GM18526 (cell line): ENCODE data around the gene ZNF469.

Source experiments
- POLR2A ChIP-seq: IDR thresholded peaks from 3 replicates; pipeline ENCODE4 v1.6.1; 2011; ENCODE audit not compliant: insufficient read length; ENCODE audit errors: extremely low read depth

Gene ZNF469

GRCh38 chr16:88365244-88365865 is 17.4 kb upstream of the ZNF469 start:
- TF ChIP-seq POLR2A = no peak

- TF ChIP-seq POLR2A = no peak
These were observed 16.6 kb upstream of the ZNF469 start for GRCh38 chr16:88366032-88366703.

- no peak for TF ChIP-seq POLR2A
These were observed 16.1 kb upstream of the ZNF469 start for GRCh38 chr16:88366704-88367047.

GRCh38 chr16:88367560-88367959 is 15.2 kb upstream of the ZNF469 start:
- no peak for TF ChIP-seq POLR2A

- no peak for TF ChIP-seq POLR2A
These were observed 14.7 kb upstream of the ZNF469 start for GRCh38 chr16:88368036-88368435.

GRCh38 chr16:88368994-88369393 is 13.8 kb upstream of the ZNF469 start:
- TF ChIP-seq POLR2A = no peak

- TF ChIP-seq POLR2A = no peak
These were observed 13.2 kb upstream of the ZNF469 start for GRCh38 chr16:88369447-88370008.

- TF ChIP-seq POLR2A = no peak
These were observed 12.4 kb upstream of the ZNF469 start for GRCh38 chr16:88370365-88370764.

GRCh38 chr16:88372522-88372921 is 10.2 kb upstream of the ZNF469 start:
- TF ChIP-seq POLR2A = no peak

GRCh38 chr16:88373211-88373610 is 9.5 kb upstream of the ZNF469 start:
- no peak for TF ChIP-seq POLR2A

GRCh38 chr16:88373927-88374492 is 8.7 kb upstream of the ZNF469 start:
- TF ChIP-seq POLR2A = no peak

- no peak for TF ChIP-seq POLR2A
These were observed 8.0 kb upstream of the ZNF469 start for GRCh38 chr16:88374736-88375135.

GRCh38 chr16:88375236-88375975 is 7.4 kb upstream of the ZNF469 start:
- no peak for TF ChIP-seq POLR2A

- TF ChIP-seq POLR2A = no peak
These were observed 6.5 kb upstream of the ZNF469 start for GRCh38 chr16:88375996-88376834.
